Activated naive CD8-positive, alpha-beta T cell treated with anti-CD3 and anti-CD28 coated beads, Interleukin-2, amount 50 U/mL, for 24 hours (primary cell): Measurements from ENCODE around the gene RHCE.
A peak's percentile ranks its signal among the peaks of the same experiment; 100 is the strongest.
"Not testable (repeated sequence)": the region's sequence is repeated elsewhere in the genome, so short reads cannot be mapped to it uniquely, and the experiment has no call there.

Source experiments
- ATAC-seq: fragments of 150-1000 bp; cut with Tn5 transposase; one replicate; pipeline ENCODE4 v1.10.0; 2021
- DNase-seq: peaks from one replicate; pipeline ENCODE4 v3.0.0; 2021
- H3K27ac Mint-ChIP-seq: one replicate; pipeline ENCODE4 v1.8.0; 2021; ENCODE audit warnings: mild to moderate bottlenecking, mixed read lengths
- H3K27me3 Mint-ChIP-seq: one replicate; pipeline ENCODE4 v1.8.0; 2021; ENCODE audit warnings: mixed read lengths
- H3K36me3 Mint-ChIP-seq: one replicate; pipeline ENCODE4 v1.8.0; 2021; ENCODE audit warnings: low read depth, mixed read lengths
- H3K4me1 Mint-ChIP-seq: one replicate; pipeline ENCODE4 v1.8.0; 2021; ENCODE audit warnings: mixed read lengths
- H3K4me3 Mint-ChIP-seq: one replicate; pipeline ENCODE4 v1.8.0; 2021; ENCODE audit warnings: mild to moderate bottlenecking, moderate library complexity, mixed read lengths
- H3K9me3 Mint-ChIP-seq: one replicate; pipeline ENCODE4 v1.8.0; 2021; ENCODE audit warnings: mixed read lengths

RHCE gene

GRCh38 chr1:25356848-25357247 lies 63.8 kb downstream of the RHCE start:
- Mint-ChIP-seq H3K4me1 (peaks cover 38% of the 10 kb centered on the region), H3K9me3 (no peaks in the 10 kb centered on the region), H3K36me3 (peaks cover 37% of the 10 kb centered on the region), H3K27ac (peak overlapping the region; percentile 76), H3K27me3 (no peaks in the 10 kb centered on the region), H3K4me3 (no peak overlapping the region)
- DNase-seq (no peak), ATAC-seq (no peak)

- Mint-ChIP-seq H3K27me3 (no peaks in the 10 kb centered on the region), H3K4me3 (no peak overlapping the region), H3K9me3 (no peaks in the 10 kb centered on the region), H3K27ac (peak overlapping the region; percentile 36), H3K36me3 (peaks cover 34% of the 10 kb centered on the region), H3K4me1 (peaks cover 37% of the 10 kb centered on the region)
- DNase-seq, result no peak
- no peak for ATAC-seq
Observed at GRCh38 chr1:25356441-25356840, 64.2 kb downstream of the RHCE start.

- H3K4me3 Mint-ChIP-seq, result no peak overlapping the region
Observed at GRCh38 chr1:25355841-25356395, 64.7 kb downstream of the RHCE start.

GRCh38 chr1:25349606-25350005 lies 71.0 kb downstream of the RHCE start:
- no peak for DNase-seq
- Mint-ChIP-seq H3K4me1 (peaks cover 3% of the 10 kb centered on the region), H3K4me3 (no peak overlapping the region), H3K27ac (no peak overlapping the region), H3K27me3 (no peaks in the 10 kb centered on the region), H3K9me3 (no peaks in the 10 kb centered on the region), H3K36me3 (peaks cover 16% of the 10 kb centered on the region)
- ATAC-seq, result no peak

More at GRCh38 chr1:25355841-25356395, 64.7 kb downstream of the RHCE start:
- Mint-ChIP-seq H3K27me3 (no peaks in the 10 kb centered on the region), H3K9me3 (no peaks in the 10 kb centered on the region), H3K4me1 (peaks cover 32% of the 10 kb centered on the region), H3K27ac (peak overlapping the region; percentile 36), H3K36me3 (peaks cover 28% of the 10 kb centered on the region)
- no peak for DNase-seq
- ATAC-seq, result no peak

GRCh38 chr1:25347556-25347955 lies 73.1 kb downstream of the RHCE start:
- DNase-seq (no peak), ATAC-seq (no peak)
- H3K9me3 Mint-ChIP-seq, result no peaks in the 10 kb centered on the region
- no peak overlapping the region for H3K4me3 Mint-ChIP-seq
- H3K27me3 Mint-ChIP-seq, result no peaks in the 10 kb centered on the region
- peaks cover 4% of the 10 kb centered on the region for H3K4me1 Mint-ChIP-seq
- peaks cover 24% of the 10 kb centered on the region for H3K36me3 Mint-ChIP-seq
- H3K27ac Mint-ChIP-seq, result no peak overlapping the region

GRCh38 chr1:25343872-25344271 lies 76.8 kb downstream of the RHCE start:
- H3K4me3 Mint-ChIP-seq, result no peak overlapping the region
- H3K4me1 Mint-ChIP-seq, result peaks cover 29% of the 10 kb centered on the region
- no peak overlapping the region for H3K27ac Mint-ChIP-seq
- H3K9me3 Mint-ChIP-seq, result no peaks in the 10 kb centered on the region
- ATAC-seq (no peak), DNase-seq (no peak)
- no peaks in the 10 kb centered on the region for H3K27me3 Mint-ChIP-seq
- H3K36me3 Mint-ChIP-seq, result peaks cover 20% of the 10 kb centered on the region

- ATAC-seq, result no peak
- peaks cover 14% of the 10 kb centered on the region for H3K36me3 Mint-ChIP-seq
- peaks cover 26% of the 10 kb centered on the region for H3K4me1 Mint-ChIP-seq
- no peaks in the 10 kb centered on the region for H3K9me3 Mint-ChIP-seq
- no peaks in the 10 kb centered on the region for H3K27me3 Mint-ChIP-seq
- H3K27ac Mint-ChIP-seq, result no peak overlapping the region
- no peak for DNase-seq
- H3K4me3 Mint-ChIP-seq, result no peak overlapping the region
Observed at GRCh38 chr1:25342846-25343245, 77.8 kb downstream of the RHCE start.

GRCh38 chr1:25341746-25342145 lies 78.9 kb downstream of the RHCE start:
- peaks cover 10% of the 10 kb centered on the region for H3K36me3 Mint-ChIP-seq
- peaks cover 28% of the 10 kb centered on the region for H3K4me1 Mint-ChIP-seq
- H3K27me3 Mint-ChIP-seq, result no peaks in the 10 kb centered on the region
- no peak overlapping the region for H3K27ac Mint-ChIP-seq
- DNase-seq (no peak), ATAC-seq (no peak)
- no peaks in the 10 kb centered on the region for H3K9me3 Mint-ChIP-seq
- H3K4me3 Mint-ChIP-seq, result no peak overlapping the region

- DNase-seq (no peak), ATAC-seq (no peak)
- Mint-ChIP-seq H3K9me3 (no peaks in the 10 kb centered on the region), H3K27ac (peak overlapping the region; percentile 87), H3K36me3 (peaks cover 8% of the 10 kb centered on the region), H3K27me3 (no peaks in the 10 kb centered on the region), H3K4me1 (peaks cover 31% of the 10 kb centered on the region), H3K4me3 (peak overlapping the region; percentile 88)
Observed at GRCh38 chr1:25338986-25339385, 81.6 kb downstream of the RHCE start.

- Mint-ChIP-seq H3K4me1 (peaks cover 32% of the 10 kb centered on the region), H3K9me3 (no peaks in the 10 kb centered on the region), H3K27ac (peak within 1 kb of the TSS; percentile 87), H3K36me3 (peaks cover 3% of the 10 kb centered on the region), H3K27me3 (no peaks in the 10 kb centered on the region), H3K4me3 (peak within 1 kb of the TSS; percentile 93)
- peak; percentile 90 for DNase-seq
- peak; percentile 81 for ATAC-seq
Observed at GRCh38 chr1:25338188-25338981, 82.2 kb downstream of the RHCE start, which contains the start of gene TMEM50A. Gene TMEM50A, plus strand, starts transcription at chr1:25338334. Its CDS starts 2,153 bp downstream, at chr1:25340487.

- ATAC-seq, result peak; percentile 74
- H3K4me1 Mint-ChIP-seq, result peaks cover 32% of the 10 kb centered on the region
- peak; percentile 30 for DNase-seq
Observed at GRCh38 chr1:25337483-25338187, 83.0 kb downstream of the RHCE start.

GRCh38 chr1:25336922-25337354 lies 83.7 kb downstream of the RHCE start:
- ATAC-seq, result peak; percentile 4
- Mint-ChIP-seq H3K27ac (peak overlapping the region; percentile 77), H3K4me3 (peak overlapping the region; percentile 93), H3K4me1 (peaks cover 31% of the 10 kb centered on the region)
- H3K27me3 Mint-ChIP-seq, H3K36me3 Mint-ChIP-seq, H3K9me3 Mint-ChIP-seq: not testable (repeated sequence)
- peak; percentile 38 for DNase-seq

More at GRCh38 chr1:25337483-25338187, 83.0 kb downstream of the RHCE start:
- Mint-ChIP-seq H3K4me3 (peak overlapping the region; percentile 88), H3K27ac (peak overlapping the region; percentile 87)
- not testable (repeated sequence) for H3K9me3 Mint-ChIP-seq, H3K27me3 Mint-ChIP-seq, H3K36me3 Mint-ChIP-seq

GRCh38 chr1:25329950-25330349 lies 90.7 kb downstream of the RHCE start:
- H3K27ac Mint-ChIP-seq, H3K27me3 Mint-ChIP-seq, H3K9me3 Mint-ChIP-seq, H3K4me3 Mint-ChIP-seq, DNase-seq, H3K36me3 Mint-ChIP-seq: not testable (repeated sequence)
- ATAC-seq, result peak; percentile 81
- H3K4me1 Mint-ChIP-seq, result peaks cover 14% of the 10 kb centered on the region

- H3K27ac Mint-ChIP-seq, H3K4me3 Mint-ChIP-seq, H3K9me3 Mint-ChIP-seq, H3K36me3 Mint-ChIP-seq, DNase-seq, H3K27me3 Mint-ChIP-seq, ATAC-seq: not testable (repeated sequence)
- H3K4me1 Mint-ChIP-seq, result peaks cover 14% of the 10 kb centered on the region
Observed at GRCh38 chr1:25329336-25329735, 91.3 kb downstream of the RHCE start.

GRCh38 chr1:25328791-25329185 lies 91.8 kb downstream of the RHCE start:
- H3K4me1 Mint-ChIP-seq, result peaks cover 14% of the 10 kb centered on the region
- not testable (repeated sequence) for H3K27me3 Mint-ChIP-seq, DNase-seq, H3K4me3 Mint-ChIP-seq, H3K36me3 Mint-ChIP-seq, H3K27ac Mint-ChIP-seq, ATAC-seq, H3K9me3 Mint-ChIP-seq
